GM18511 (cell line): ENCODE results near the gene VPS35L.

Experiments
- ATAC-seq: cut with Tn5 transposase; IDR thresholded peaks from one replicate; pipeline ENCODE4 v1.9.1; 2021; ENCODE audit warnings: mild to moderate bottlenecking, moderate library complexity; ENCODE audit not compliant: unreplicated experiment

VPS35L gene, protein sequence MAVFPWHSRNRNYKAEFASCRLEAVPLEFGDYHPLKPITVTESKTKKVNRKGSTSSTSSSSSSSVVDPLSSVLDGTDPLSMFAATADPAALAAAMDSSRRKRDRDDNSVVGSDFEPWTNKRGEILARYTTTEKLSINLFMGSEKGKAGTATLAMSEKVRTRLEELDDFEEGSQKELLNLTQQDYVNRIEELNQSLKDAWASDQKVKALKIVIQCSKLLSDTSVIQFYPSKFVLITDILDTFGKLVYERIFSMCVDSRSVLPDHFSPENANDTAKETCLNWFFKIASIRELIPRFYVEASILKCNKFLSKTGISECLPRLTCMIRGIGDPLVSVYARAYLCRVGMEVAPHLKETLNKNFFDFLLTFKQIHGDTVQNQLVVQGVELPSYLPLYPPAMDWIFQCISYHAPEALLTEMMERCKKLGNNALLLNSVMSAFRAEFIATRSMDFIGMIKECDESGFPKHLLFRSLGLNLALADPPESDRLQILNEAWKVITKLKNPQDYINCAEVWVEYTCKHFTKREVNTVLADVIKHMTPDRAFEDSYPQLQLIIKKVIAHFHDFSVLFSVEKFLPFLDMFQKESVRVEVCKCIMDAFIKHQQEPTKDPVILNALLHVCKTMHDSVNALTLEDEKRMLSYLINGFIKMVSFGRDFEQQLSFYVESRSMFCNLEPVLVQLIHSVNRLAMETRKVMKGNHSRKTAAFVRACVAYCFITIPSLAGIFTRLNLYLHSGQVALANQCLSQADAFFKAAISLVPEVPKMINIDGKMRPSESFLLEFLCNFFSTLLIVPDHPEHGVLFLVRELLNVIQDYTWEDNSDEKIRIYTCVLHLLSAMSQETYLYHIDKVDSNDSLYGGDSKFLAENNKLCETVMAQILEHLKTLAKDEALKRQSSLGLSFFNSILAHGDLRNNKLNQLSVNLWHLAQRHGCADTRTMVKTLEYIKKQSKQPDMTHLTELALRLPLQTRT

DNA sequence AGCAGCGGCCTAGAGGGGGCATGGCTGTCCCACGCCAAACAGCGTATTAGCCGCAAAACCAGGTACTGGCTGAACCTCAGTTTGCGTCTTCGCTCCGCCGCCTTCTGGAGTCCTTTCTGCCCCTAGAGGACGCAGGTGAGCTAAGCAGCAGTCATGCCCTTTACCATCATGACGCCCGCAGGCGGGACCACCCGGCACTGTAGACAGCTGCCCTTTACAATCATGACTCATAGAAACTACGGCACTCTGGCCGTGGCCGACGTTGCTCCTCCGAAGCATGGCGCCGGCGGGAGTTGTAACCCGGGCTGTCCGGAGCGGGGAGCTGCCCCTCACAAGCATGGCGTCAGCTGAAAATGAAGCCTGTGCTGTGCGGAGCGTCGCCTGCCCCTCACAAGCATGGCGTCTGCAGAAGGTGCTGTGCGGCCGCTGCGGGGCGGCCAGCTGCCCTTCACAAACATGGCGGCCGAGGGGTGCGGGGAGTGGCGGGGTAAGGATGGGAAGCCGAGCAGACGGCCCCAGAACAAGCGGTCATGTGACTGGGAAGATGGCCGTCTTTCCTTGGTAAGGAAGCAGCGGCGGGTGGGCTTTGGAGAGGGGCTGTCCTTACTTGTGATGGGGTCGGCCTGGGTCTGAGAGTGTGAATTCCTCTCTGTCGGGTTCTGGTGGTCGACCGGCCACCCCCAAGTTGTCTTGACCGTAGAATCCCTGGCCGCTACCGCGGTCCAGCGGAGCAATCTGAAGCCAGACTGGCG is at the start of gene VPS35L:
Gene VPS35L (plus strand): TSS at position 518 of the 752 bp plus-strand sequence. CDS start 27 bp downstream, at position 545.
- ATAC-seq, result peak; percentile 97

DNA sequence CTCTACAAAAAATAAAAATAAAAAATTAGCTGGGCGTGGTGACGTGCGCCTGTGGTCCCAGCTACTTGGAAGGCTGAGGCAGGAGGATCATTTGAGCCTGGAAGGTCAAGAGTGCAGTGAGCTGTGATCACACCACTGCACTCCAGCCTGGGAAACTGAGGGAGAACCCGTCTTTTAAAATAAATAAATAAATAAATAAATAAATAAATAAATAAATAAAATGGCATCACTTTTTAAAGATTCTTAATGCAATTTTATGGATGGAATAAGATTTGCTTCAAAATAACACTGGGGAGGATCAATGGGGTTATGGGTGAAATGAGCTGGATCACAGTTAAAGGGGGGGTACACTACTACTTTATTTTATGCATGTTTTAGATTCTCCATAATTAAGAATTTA is 48.5 kb upstream of the VPS35L start:
- ATAC-seq, result no peak

DNA sequence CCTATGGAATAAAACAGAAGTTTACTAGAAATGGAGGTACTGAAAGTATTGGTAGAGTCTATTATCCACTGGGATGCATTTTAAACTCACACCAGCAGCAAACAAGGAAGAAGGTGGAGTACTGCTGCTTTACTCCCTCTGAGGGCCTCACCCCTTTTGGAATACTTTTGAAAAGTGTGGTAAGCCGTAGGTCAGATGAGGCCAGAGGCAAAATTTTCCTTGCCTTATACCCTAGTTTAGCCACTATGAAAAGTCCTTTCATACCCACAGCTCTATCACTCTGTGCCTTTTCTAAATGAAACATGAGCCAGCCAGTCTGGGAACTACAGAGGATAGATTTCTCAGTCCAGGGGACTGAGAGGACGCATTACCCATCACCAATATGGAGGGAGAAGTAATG is 47.6 kb upstream of the VPS35L start:
- ATAC-seq, result no peak

DNA sequence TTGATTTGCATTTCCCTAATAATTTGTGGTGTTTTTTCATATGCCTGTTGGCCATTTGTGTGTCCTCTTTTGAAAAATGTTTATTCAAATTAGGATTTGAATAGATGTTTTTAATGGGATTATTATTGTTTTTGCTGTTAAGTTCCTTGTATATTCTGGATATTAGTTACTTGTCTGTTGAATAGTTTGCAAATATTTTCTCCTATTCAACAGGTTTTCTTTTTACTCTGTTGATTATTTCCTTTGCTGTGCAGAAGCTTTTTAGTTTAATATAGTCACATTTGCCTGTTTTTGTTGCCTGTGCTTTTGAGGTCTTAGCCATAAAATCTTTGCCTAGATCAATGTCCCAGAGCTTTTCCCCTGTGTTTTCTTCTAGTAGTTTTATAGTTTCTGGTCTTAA is 43.2 kb upstream of the VPS35L start:
- no peak for ATAC-seq

DNA sequence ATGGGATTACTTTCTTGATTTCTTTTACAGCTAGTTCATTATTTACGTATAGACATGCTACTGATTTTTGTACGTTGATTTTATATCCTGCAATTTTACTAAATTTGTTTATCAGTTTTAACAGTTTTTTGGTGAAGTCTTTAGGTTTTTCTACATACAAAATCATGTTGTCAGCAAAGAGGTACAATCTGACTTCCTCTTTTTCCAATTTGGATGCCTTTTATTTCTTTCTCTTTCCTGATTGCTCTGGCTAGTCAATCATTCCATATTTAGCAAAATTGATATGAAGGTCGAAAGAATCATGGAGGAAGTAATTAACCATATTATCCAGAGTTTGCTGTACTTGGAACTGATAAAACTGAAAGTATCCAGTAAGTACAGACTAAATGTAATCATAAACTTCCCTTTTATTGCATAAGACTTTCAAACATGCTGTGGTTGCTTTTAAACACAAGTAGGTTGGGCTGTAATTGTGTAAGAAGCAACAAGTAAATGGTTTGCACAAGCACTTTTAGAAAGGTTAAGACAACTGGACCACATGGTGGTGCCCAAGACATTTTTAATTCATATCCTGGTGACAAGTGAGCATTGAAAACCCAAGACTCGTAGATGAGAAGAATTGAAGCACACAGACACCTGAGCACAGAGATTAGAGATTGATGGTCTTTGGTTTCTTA is 42.0 kb upstream of the VPS35L start:
- no peak for ATAC-seq

DNA sequence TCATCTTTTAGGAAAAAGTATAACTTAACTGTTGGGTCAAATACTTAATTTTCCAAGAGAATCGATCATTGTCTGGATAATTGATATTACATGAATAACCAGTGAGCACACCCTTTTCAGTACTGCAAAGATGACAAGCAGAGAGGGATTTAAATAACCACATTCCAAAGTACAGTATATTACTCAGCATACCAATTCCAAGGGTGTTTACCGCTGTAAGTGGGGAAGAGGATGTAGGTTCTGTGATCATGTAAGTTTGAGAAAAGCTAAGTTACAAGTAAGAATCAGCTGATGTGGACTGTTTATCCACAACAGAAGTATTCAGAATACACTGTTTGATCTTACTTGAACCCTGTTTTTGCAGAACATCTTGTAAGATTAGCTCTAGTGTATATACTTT is 39.7 kb upstream of the VPS35L start:
- ATAC-seq, result no peak

- ATAC-seq, result no peak
These were observed 37.9 kb upstream of the VPS35L start for GRCh38 chr16:19517424-19518089.

GRCh38 chr16:19518388-19518787 is 37.1 kb upstream of the VPS35L start:
- ATAC-seq, result no peak

GRCh38 chr16:19520861-19521331 is 34.6 kb upstream of the VPS35L start:
- no peak for ATAC-seq

GRCh38 chr16:19521471-19522396 is 33.8 kb upstream of the VPS35L start, which contains the start of gene GDE1:
GDE1 (minus strand) TSS chr16:19522098; CDS start chr16:19521964, 134 bp downstream.
- ATAC-seq, result peak; percentile 75

- ATAC-seq, result no peak
These were observed 33.1 kb upstream of the VPS35L start for GRCh38 chr16:19522397-19522732.

- no peak for ATAC-seq
These were observed 32.7 kb upstream of the VPS35L start for GRCh38 chr16:19522760-19523159.

DNA sequence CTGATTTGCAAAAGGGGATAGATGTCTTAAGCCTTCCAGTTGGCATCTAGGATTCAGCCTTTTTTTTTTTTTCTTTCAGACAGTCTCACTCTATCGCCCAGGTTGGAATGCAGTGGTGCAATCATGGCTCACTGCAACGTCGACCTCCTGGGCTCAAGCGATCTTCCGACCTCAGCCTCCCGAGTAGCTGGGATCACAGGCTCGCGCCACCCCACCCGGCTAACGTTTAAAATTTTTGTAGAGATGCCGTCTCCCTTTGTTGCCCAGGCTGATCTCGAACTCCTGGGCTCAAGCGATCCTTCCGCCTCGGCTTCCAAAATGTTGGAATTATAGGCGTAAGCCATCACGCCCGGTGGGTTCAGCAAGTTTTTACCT is 32.3 kb upstream of the VPS35L start:
- no peak for ATAC-seq

GRCh38 chr16:19523559-19524355 is 31.7 kb upstream of the VPS35L start, which contains the start of gene CCP110:
CCP110 (plus strand) TSS chr16:19523942; CDS start chr16:19527882, 3,940 bp downstream.
- peak; percentile 78 for ATAC-seq

GRCh38 chr16:19524356-19524615 is 31.2 kb upstream of the VPS35L start:
- no peak for ATAC-seq

- ATAC-seq, result no peak
These were observed 30.7 kb upstream of the VPS35L start for GRCh38 chr16:19524616-19525384.

DNA sequence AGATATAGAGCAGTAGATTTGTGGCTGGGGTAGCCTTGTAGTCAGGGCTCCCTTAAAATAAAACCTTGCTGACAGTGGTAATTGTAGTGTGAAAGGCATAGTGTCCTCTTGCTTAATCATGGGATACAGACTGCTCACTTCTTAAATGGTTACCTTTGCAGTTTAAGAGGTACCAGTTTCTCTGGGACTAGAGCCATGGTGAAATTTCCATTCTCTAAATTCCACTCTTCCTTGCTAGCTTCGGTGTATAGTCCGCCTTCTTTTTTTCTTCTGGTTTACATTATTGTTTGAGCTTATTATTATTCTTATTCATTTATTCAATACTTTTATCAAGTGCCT is 30.1 kb upstream of the VPS35L start:
- no peak for ATAC-seq
